ENCODE measurements around the gene ATP1B3.

ATP1B3 gene

GRCh38 chr3:141876381-141876890 is at the start of gene ATP1B3:
TSS of gene ATP1B3 (plus strand) at chr3:141876643. CDS start at chr3:141876802, 159 bp downstream.
- TF ChIP-seq GATA1 (IDR thresholded peaks at IDR 0.05; ENCODE audit: low read depth, low read length) (no peak), POLR2A (IDR thresholded peaks at IDR 0.05; ENCODE audit: low read length) (peak; percentile 57)
- DNase-seq: peak; percentile 88 to 94

- TF ChIP-seq POLR2A (IDR thresholded peaks at IDR 0.05; ENCODE audit: low read length): no peak
- TF ChIP-seq GATA1 (IDR thresholded peaks at IDR 0.05; ENCODE audit: low read depth, low read length): no peak
- no peak for DNase-seq
These were observed 48.0 kb upstream of the ATP1B3 start for GRCh38 chr3:141828487-141828886.

GRCh38 chr3:141828890-141829289 is 47.6 kb upstream of the ATP1B3 start:
- TF ChIP-seq POLR2A (IDR thresholded peaks at IDR 0.05; ENCODE audit: low read length): no peak
- no peak for TF ChIP-seq GATA1 (IDR thresholded peaks at IDR 0.05; ENCODE audit: low read depth, low read length)
- DNase-seq: peak; percentile 25 to 43

- no peak for DNase-seq
- TF ChIP-seq POLR2A (IDR thresholded peaks at IDR 0.05; ENCODE audit: low read length): no peak
- TF ChIP-seq GATA1 (IDR thresholded peaks at IDR 0.05; ENCODE audit: low read depth, low read length): no peak
These were observed 45.9 kb upstream of the ATP1B3 start for GRCh38 chr3:141830508-141830907.

GRCh38 chr3:141834292-141834691 is 42.2 kb upstream of the ATP1B3 start:
- TF ChIP-seq POLR2A (IDR thresholded peaks at IDR 0.05; ENCODE audit: low read length) (no peak), GATA1 (IDR thresholded peaks at IDR 0.05; ENCODE audit: low read depth, low read length) (no peak)
- no peak for DNase-seq

GRCh38 chr3:141835557-141836229 is 40.8 kb upstream of the ATP1B3 start:
- TF ChIP-seq POLR2A (IDR thresholded peaks at IDR 0.05; ENCODE audit: low read length): no peak

GRCh38 chr3:141839389-141839788 is 37.1 kb upstream of the ATP1B3 start:
- no peak for TF ChIP-seq GATA1 (IDR thresholded peaks at IDR 0.05; ENCODE audit: low read depth, low read length)
- TF ChIP-seq POLR2A (IDR thresholded peaks at IDR 0.05; ENCODE audit: low read length): no peak

More at GRCh38 chr3:141835557-141836229, 40.8 kb upstream of the ATP1B3 start:
- no peak for DNase-seq

GRCh38 chr3:141840737-141841544 is 35.5 kb upstream of the ATP1B3 start:
- DNase-seq: no peak
- TF ChIP-seq POLR2A (IDR thresholded peaks at IDR 0.05; ENCODE audit: low read length): no peak

More at GRCh38 chr3:141839389-141839788, 37.1 kb upstream of the ATP1B3 start:
- no peak for DNase-seq

- peak; percentile 65 to 83 for DNase-seq
- TF ChIP-seq POLR2A (IDR thresholded peaks at IDR 0.05; ENCODE audit: low read length) (no peak), GATA1 (IDR thresholded peaks at IDR 0.05; ENCODE audit: low read depth, low read length) (no peak)
These were observed 32.3 kb upstream of the ATP1B3 start for GRCh38 chr3:141844108-141844507.

GRCh38 chr3:141844812-141845211 is 31.6 kb upstream of the ATP1B3 start:
- no peak for DNase-seq
- TF ChIP-seq POLR2A (IDR thresholded peaks at IDR 0.05; ENCODE audit: low read length) (no peak), GATA1 (IDR thresholded peaks at IDR 0.05; ENCODE audit: low read depth, low read length) (no peak)

- no peak for TF ChIP-seq POLR2A (IDR thresholded peaks at IDR 0.05; ENCODE audit: low read length)
- TF ChIP-seq GATA1 (IDR thresholded peaks at IDR 0.05; ENCODE audit: low read depth, low read length): no peak
- peak; percentile 55 to 67 for DNase-seq
These were observed 30.9 kb upstream of the ATP1B3 start for GRCh38 chr3:141845407-141846049.

- TF ChIP-seq POLR2A (IDR thresholded peaks at IDR 0.05; ENCODE audit: low read length) (no peak), GATA1 (IDR thresholded peaks at IDR 0.05; ENCODE audit: low read depth, low read length) (no peak)
- DNase-seq: no peak
These were observed 30.4 kb upstream of the ATP1B3 start for GRCh38 chr3:141846050-141846433.

- peak; percentile 71 to 73 for DNase-seq
These were observed 28.2 kb upstream of the ATP1B3 start for GRCh38 chr3:141848159-141848748.
